Measurements from ENCODE around the gene SCNN1A. TPM values are rescaled to one million over a fixed set of nuclear protein-coding genes. Genes with fewer than 3 reads are reported as not detected.
A peak's percentile ranks its signal among the peaks of the same experiment; 100 is the strongest.

Gene SCNN1A
- total and polyA plus RNA-seq, 2 of the 4 experiments (the other 2 are of a cell fraction), result 0.41 TPM; not detected in 1

DNA sequence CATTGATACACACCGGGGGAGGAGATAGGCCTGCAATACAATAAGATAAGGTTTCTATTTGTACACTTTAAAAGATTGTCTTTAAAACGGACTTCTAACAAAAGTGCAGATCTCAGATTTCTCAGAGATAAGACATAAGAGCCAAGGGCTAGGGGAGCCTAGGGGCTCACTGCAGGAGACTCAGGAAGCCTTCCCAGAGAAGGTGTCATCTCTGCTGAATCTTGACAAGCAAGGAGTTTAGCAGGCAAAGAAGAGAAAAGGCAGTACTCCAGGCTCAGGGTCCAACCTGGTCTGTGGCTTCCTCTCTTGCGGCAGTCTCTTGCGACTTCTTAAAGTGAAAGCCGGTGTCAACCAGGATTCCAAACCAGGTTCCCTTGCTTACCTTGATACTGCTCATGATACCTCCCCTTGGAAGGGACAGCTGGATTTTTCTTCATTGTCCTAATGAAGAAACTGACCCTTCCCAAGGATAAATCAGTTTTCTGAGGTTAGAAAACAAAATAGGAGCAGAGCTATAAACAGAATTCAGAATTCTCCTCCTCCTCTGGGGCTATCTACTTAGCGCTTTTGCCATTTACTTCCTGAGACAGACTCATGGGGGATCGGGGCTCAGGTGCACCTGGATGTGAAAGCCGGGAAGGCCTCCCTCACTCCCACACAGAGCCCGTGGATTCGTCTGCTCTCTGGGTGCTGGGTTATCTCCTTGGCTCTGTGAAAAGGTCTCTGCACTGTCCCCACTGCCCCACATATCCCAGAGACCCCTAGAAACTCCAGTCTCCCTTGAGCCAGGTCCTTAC is 1.7 kb upstream of the SCNN1A start (continued):
- no peak for TF ChIP-seq MXI1 (IDR thresholded peaks at IDR 0.05; ENCODE audit: borderline replicate concordance, low read depth, low read length)

GRCh38 chr12:6376079-6376869 is 911 bp upstream of the SCNN1A start:
- Histone ChIP-seq H3K18ac (ENCODE audit: low read depth, low read length) (peak overlapping the region; percentile 72), H3K4me3 (ENCODE audit: insufficient read depth, low read depth, low read length) (no peak overlapping the region), H4K5ac (ENCODE audit: low read depth, low read length) (peak overlapping the region; percentile 89), H3K9me1 (ENCODE audit: insufficient read depth, low read length) (peaks cover 11% of the 10 kb centered on the region; the same call in 1 of the 2 replicates), H3K27me3 (ENCODE audit: control insufficient read depth, insufficient read depth, low read length) (no peaks in the 10 kb centered on the region), H2BK15ac (ENCODE audit: low read depth, low read length) (peak overlapping the region; percentile 90; the same call in 2 of the 3 replicates), H3K79me1 (ENCODE audit: low read depth in 1 of 2, low read length in 2 of 2) (no peaks in the 10 kb centered on the region; a peak in 1 of 4 replicates), H2BK20ac (ENCODE audit: low read depth, low read length) (peak overlapping the region; percentile 58), H2AFZ (replicated peaks; ENCODE audit: low read length, poor library complexity) (peak overlapping the region; percentile 69), H3K56ac (ENCODE audit: extremely low read depth, insufficient read depth, low read length) (peak overlapping the region; percentile 31; the same call in 1 of the 2 replicates), H3K9ac (ENCODE audit: low read depth, low read length) (peak overlapping the region; percentile 25), H3K4ac (ENCODE audit: low read depth, low read length) (peak overlapping the region; percentile 93), H4K20me1 (ENCODE audit: insufficient read depth, low read length) (no peaks in the 10 kb centered on the region), H3K14ac (replicated peaks; ENCODE audit: low read depth, low read length) (peak overlapping the region; percentile 62), H2AK5ac (ENCODE audit: low read depth, low read length) (peak overlapping the region; percentile 80), H3K9me3 (ENCODE audit: control insufficient read depth, insufficient read depth, low read length) (no peaks in the 10 kb centered on the region), H2BK5ac (ENCODE audit: low read depth, low read length, poor library complexity, severe bottlenecking) (peak overlapping the region; percentile 22), H3K4me2 (ENCODE audit: low read depth, low read length) (no peak overlapping the region), H3K23ac (ENCODE audit: low read depth, low read length) (peak overlapping the region; percentile 74; the same call in 1 of the 2 replicates), H4K91ac (ENCODE audit: insufficient read depth, low read depth, low read length) (peak overlapping the region; percentile 92), H3K36me3 (ENCODE audit: control insufficient read depth, insufficient read depth, low read length) (no peaks in the 10 kb centered on the region), H2AK9ac (replicated peaks; ENCODE audit: low read depth, low read length, poor library complexity) (peak overlapping the region; percentile 26), H3K4me1 (ENCODE audit: control insufficient read depth, insufficient read depth, low read length) (peaks cover 24% of the 10 kb centered on the region), H2BK120ac (ENCODE audit: low read depth, low read length) (peak overlapping the region; percentile 97), H3K27ac (ENCODE audit: insufficient read depth, low read length) (peak overlapping the region; percentile 61), H4K8ac (ENCODE audit: low read depth in 2 of 2, low read length in 2 of 2) (peak overlapping the region; percentile 77 to 97)
- peak; percentile 78 for ATAC-seq (ENCODE audit: low read depth)
- intact Hi-C loops (cut with micrococcal nuclease), result no loop called here
- CTCF ChIA-PET, result no interaction called here
- dilution Hi-C loops (cut with HindIII; ENCODE audit: low sequenced_read_pairs, unreplicated experiment), result no loop called here
- in situ Hi-C loops (cut with MboI; ENCODE audit: low sequenced_read_pairs), result no loop called here
- DNase-seq, result peak; percentile 64
- BruUV-seq (replicated peaks), result no TSS peak
- 59% methylated on average over 10 of the region's 19 CpGs; no CpG with 5 or more reads in 1 of the 2 experiments for WGBS, 2 experiments (ENCODE audit: extremely low coverage in 2 of 2, insufficient read length in 1 of 2)
- POLR2A ChIA-PET (ENCODE audit: unreplicated experiment), result no interaction called here
- TF ChIP-seq RAD21 (IDR thresholded peaks at IDR 0.05; ENCODE audit: low read length) (peak; percentile 32), CTCF (conservative IDR thresholded peaks at IDR 0.05; ENCODE audit: low read depth, low read length) (peak; percentile 54), RCOR1 (IDR thresholded peaks at IDR 0.05; ENCODE audit: insufficient replicate concordance, low read length) (no peak), BHLHE40 (IDR thresholded peaks at IDR 0.05; ENCODE audit: low read depth, low read length) (peak; percentile 74; the same call in 1 of the 2 replicates), MAFK (IDR thresholded peaks at IDR 0.05; ENCODE audit: low read depth, low read length) (no peak), SMC3 (IDR thresholded peaks at IDR 0.05; ENCODE audit: low read depth, low read length) (peak; percentile 19; the same call in 1 of the 2 replicates)

All from IMR-90 (cell line).